H1 (cell line): ENCODE measurements around the gene RNU4-1. TPM values are rescaled to one million over a fixed set of nuclear protein-coding genes. Genes with fewer than 3 reads are reported as not detected.

Experiments used
- CTCF ChIA-PET: fragments of 300-600 bp; sonication (Branson Sonifier 250); formaldehyde crosslinking; loops from one replicate; lab custom pipeline; 2021; ENCODE audit not compliant: partially characterized antibody; lab: Charles Lee
- POLR2A ChIA-PET: fragments of 300-600 bp; sonication (Branson Sonifier 250); formaldehyde crosslinking; loops from one replicate; lab custom pipeline; 2021; ENCODE audit warnings: inconsistent platforms; ENCODE audit not compliant: partially characterized antibody; lab: Charles Lee
- DNase-seq, 2 experiments: peaks; one replicate each; pipeline versions ENCODE4 v3.0.0 to v3.0.0-alpha.2; 2010 to 2022; ENCODE audit warnings: low spot score in 2 of 2, low read depth in 1 of 2, mixed read lengths in 1 of 2
- FAIRE-seq: peaks from 2 replicates; lab custom pipeline; 2011; peaks lifted over from hg19 to GRCh38; lab: Jason Lieb, UNC
- H2AFZ ChIP-seq: 2 replicates; pipeline ENCODE4 v1.8.1; 2012; ENCODE audit warnings: low read length, inconsistent platforms
- H2AK5ac ChIP-seq: 2 replicates; pipeline ENCODE4 v1.6.1; 2013; ENCODE audit warnings: low read depth, low read length
- H2BK120ac ChIP-seq: replicated peaks from 2 replicates; pipeline ENCODE3; 2013; ENCODE audit warnings: low read depth, low read length, inconsistent platforms
- H2BK12ac ChIP-seq: 2 replicates; pipeline ENCODE4 v1.6.1; 2013; ENCODE audit warnings: low read depth, low read length
- H2BK15ac ChIP-seq: 2 replicates; pipeline ENCODE4 v1.6.1; 2013; ENCODE audit warnings: low read length
- H2BK20ac ChIP-seq: 2 replicates; pipeline ENCODE4 v1.6.1; 2013; ENCODE audit warnings: low read length
- H2BK5ac ChIP-seq: 2 replicates; pipeline ENCODE4 v1.6.1; 2013; ENCODE audit warnings: low read depth, low read length
- H3K14ac ChIP-seq: 2 replicates; pipeline ENCODE4 v1.6.1; 2013; ENCODE audit warnings: inconsistent platforms; ENCODE audit not compliant: insufficient read length
- H3K18ac ChIP-seq: 2 replicates; pipeline ENCODE4 v1.6.1; 2013; ENCODE audit warnings: low read length; ENCODE audit errors: extremely low read depth
- H3K23ac ChIP-seq: 2 replicates; pipeline ENCODE4 v1.6.1; 2013; ENCODE audit warnings: inconsistent platforms; ENCODE audit not compliant: insufficient read length
- H3K23me2 ChIP-seq: 2 replicates; pipeline ENCODE4 v1.6.1; 2013; ENCODE audit warnings: low read depth, low read length
- H3K27ac ChIP-seq: 2 replicates; pipeline ENCODE4 v1.6.1; 2011; ENCODE audit warnings: low read depth, low read length, inconsistent platforms
- H3K27me3 ChIP-seq, 4 experiments: replicated peaks in 1 of 4; 1 replicate in 1 of 4; 2 replicates in 3 of 4; pipeline versions ENCODE4 v1.6.1 to v1.8.1; 2011 to 2013; ENCODE audit warnings: low read length in 3 of 4, mild to moderate bottlenecking in 3 of 4, inconsistent platforms in 2 of 4, mixed read lengths in 2 of 4, moderate library complexity in 1 of 4; ENCODE audit not compliant: control insufficient read depth in 3 of 4, insufficient read depth in 3 of 4; ENCODE audit errors: extremely low read depth in 1 of 4
- H3K36me3 ChIP-seq, 4 experiments: 2 replicates each; pipeline versions ENCODE4 v1.6.1 to v1.8.1; 2011 to 2013; ENCODE audit warnings: mild to moderate bottlenecking in 4 of 4, low read length in 3 of 4, moderate library complexity in 2 of 4, control low read depth in 1 of 4, inconsistent platforms in 1 of 4; ENCODE audit not compliant: insufficient read depth in 4 of 4, control insufficient read depth in 2 of 4
- H3K4ac ChIP-seq: replicated peaks from 2 replicates; pipeline ENCODE3; 2013; ENCODE audit warnings: low read length, low read depth, mixed read lengths, inconsistent platforms; ENCODE audit not compliant: insufficient read length
- H3K4me1 ChIP-seq, 4 experiments: replicated peaks in 1 of 4; 1 replicate in 1 of 4; 2 replicates in 3 of 4; pipeline versions ENCODE4 v1.6.1 to v1.8.1; 2011 to 2013; ENCODE audit warnings: low read length in 3 of 4, inconsistent platforms in 2 of 4, mixed read lengths in 1 of 4; ENCODE audit not compliant: insufficient read depth in 4 of 4, control insufficient read depth in 3 of 4
- H3K4me2 ChIP-seq, 2 experiments: 2 replicates each; pipeline versions ENCODE4 v1.6.1 to v1.8.1; 2011 to 2013; ENCODE audit warnings: low read depth in 2 of 2, low read length in 2 of 2, control low read depth in 1 of 2, inconsistent platforms in 1 of 2, mild to moderate bottlenecking in 1 of 2; ENCODE audit not compliant: insufficient read depth in 1 of 2
- H3K4me3 ChIP-seq, 4 experiments: fragments of 200-600, 300-600 bp in 1 of 4; sonication (generic), shearing (Covaris generic), sonication (Bioruptor Twin) in 1 of 4; 2 replicates each; pipeline versions ENCODE4 v1.5.1 to v1.8.1; 2011 to 2016; ENCODE audit warnings: low read length in 4 of 4, low read depth in 3 of 4, control low read depth in 2 of 4, inconsistent platforms in 2 of 4, mild to moderate bottlenecking in 2 of 4, mixed read lengths in 1 of 4, moderate library complexity in 1 of 4; ENCODE audit not compliant: insufficient read depth in 2 of 4; ENCODE audit errors: extremely low read depth in 1 of 4
- H3K56ac ChIP-seq: replicated peaks from 2 replicates; pipeline ENCODE3; 2013; ENCODE audit warnings: low read depth, mild to moderate bottlenecking, mixed read lengths, low read length, inconsistent platforms; ENCODE audit not compliant: insufficient read length
- H3K79me1 ChIP-seq: 2 replicates; pipeline ENCODE4 v1.6.1; 2013; ENCODE audit warnings: low read depth, low read length, control low read depth
- H3K79me2 ChIP-seq, 2 experiments: 2 replicates each; pipeline versions ENCODE4 v1.6.1 to v1.8.1; 2012 to 2013; ENCODE audit warnings: low read length in 2 of 2, mild to moderate bottlenecking in 2 of 2, inconsistent platforms in 1 of 2; ENCODE audit not compliant: insufficient read depth in 2 of 2, control insufficient read depth in 1 of 2
- H3K9ac ChIP-seq, 4 experiments: replicated peaks in 1 of 4; 1 replicate in 1 of 4; 2 replicates in 3 of 4; pipeline versions ENCODE4 v1.6.1 to v1.8.1; 2011 to 2013; ENCODE audit warnings: low read depth in 3 of 4, low read length in 3 of 4, control low read depth in 2 of 4, mild to moderate bottlenecking in 2 of 4, moderate library complexity in 2 of 4, inconsistent platforms in 1 of 4; ENCODE audit errors: extremely low read depth in 1 of 4
- H3K9me3 ChIP-seq, 2 experiments: 2 replicates each; pipeline versions ENCODE4 v1.6.1 to v1.8.1; 2012 to 2013; ENCODE audit warnings: mild to moderate bottlenecking in 2 of 2, moderate library complexity in 2 of 2, control low read depth in 1 of 2, inconsistent platforms in 1 of 2, low read depth in 1 of 2, low read length in 1 of 2, mixed read lengths in 1 of 2; ENCODE audit not compliant: insufficient read depth in 2 of 2
- H4K20me1 ChIP-seq, 2 experiments: replicated peaks in 1 of 2; 2 replicates each; pipeline versions ENCODE3 to v1.8.1; 2011 to 2013; ENCODE audit warnings: inconsistent platforms in 2 of 2, low read length in 2 of 2, mild to moderate bottlenecking in 1 of 2; ENCODE audit not compliant: insufficient read depth in 2 of 2, control insufficient read depth in 1 of 2
- H4K5ac ChIP-seq: 2 replicates; pipeline ENCODE4 v1.6.1; 2013; ENCODE audit warnings: low read length, low read depth, mixed read lengths, inconsistent platforms; ENCODE audit not compliant: insufficient read length
- H4K8ac ChIP-seq: 2 replicates; pipeline ENCODE4 v1.8.0; 2013; ENCODE audit warnings: mild to moderate bottlenecking, moderate library complexity, low read length, inconsistent platforms; ENCODE audit not compliant: insufficient read depth; ENCODE audit errors: extremely low read depth
- H4K91ac ChIP-seq: replicated peaks from 2 replicates; pipeline ENCODE3; 2013; ENCODE audit warnings: low read length, mixed read lengths, inconsistent platforms; ENCODE audit not compliant: insufficient read length
- ASH2L ChIP-seq: fragments of 200-600, 300-600 bp; sonication (generic); IDR thresholded peaks from one replicate; pipeline ENCODE4 v1.7.1; 2017; ENCODE audit warnings: low read length
- BRCA1 ChIP-seq: IDR thresholded peaks from 2 replicates; pipeline ENCODE4 v1.6.1; 2012; ENCODE audit warnings: low read depth, low read length, improper control_type of control experiment
- CTCF ChIP-seq, 3 experiments: IDR thresholded peaks; 1 replicate in 2 of 3; 2 replicates in 1 of 3; pipeline versions ENCODE4 v1.5.1 to v1.6.1; 2011; ENCODE audit warnings: low read length in 3 of 3, mild to moderate bottlenecking in 3 of 3, inconsistent platforms in 2 of 3, low read depth in 1 of 3, moderate library complexity in 1 of 3; ENCODE audit not compliant: insufficient read depth in 1 of 3; ENCODE audit errors: control extremely low read depth in 1 of 3
- HDAC6 ChIP-seq: IDR thresholded peaks from one replicate; pipeline ENCODE4 v1.7.1; 2012; ENCODE audit warnings: low read depth, mild to moderate bottlenecking, inconsistent platforms, low read length, moderate library complexity
- JUND ChIP-seq: IDR thresholded peaks from 2 replicates; pipeline ENCODE4 v1.6.1; 2011; ENCODE audit warnings: mild to moderate bottlenecking, improper control_type of control experiment, low read length
- KDM1A ChIP-seq: fragments of 200-600, 300-600 bp; sonication (generic); IDR thresholded peaks from 2 replicates; pipeline ENCODE4 v1.7.1; 2016; ENCODE audit warnings: mild to moderate bottlenecking, low read length, borderline replicate concordance
- KDM4A ChIP-seq: IDR thresholded peaks from one replicate; pipeline ENCODE4 v1.7.1; 2012; ENCODE audit warnings: low read depth, mild to moderate bottlenecking, moderate library complexity, low read length, inconsistent platforms; ENCODE audit not compliant: severe bottlenecking
- RXRA ChIP-seq: IDR thresholded peaks from 2 replicates; pipeline ENCODE4 v1.6.1; 2011; ENCODE audit warnings: low read depth, mild to moderate bottlenecking, low read length, moderate library complexity; ENCODE audit not compliant: insufficient read depth
- SIN3A ChIP-seq, 2 experiments: IDR thresholded peaks in 1 of 2; conservative IDR thresholded peaks in 1 of 2; 2 replicates each; pipeline ENCODE4 v1.6.1; 2011 to 2012; ENCODE audit warnings: low read length in 2 of 2, improper control_type of control experiment in 1 of 2, low read depth in 1 of 2, mild to moderate bottlenecking in 1 of 2
- SIRT6 ChIP-seq: IDR thresholded peaks from one replicate; pipeline ENCODE4 v1.7.1; 2012; ENCODE audit warnings: low read length, inconsistent platforms
- SUZ12 ChIP-seq: fragments of 200-600 bp; sonication (generic); IDR thresholded peaks from 2 replicates; pipeline ENCODE4 v1.6.1; 2012; ENCODE audit warnings: mild to moderate bottlenecking, inconsistent platforms, low read length, moderate library complexity, mixed read lengths
- TEAD4 ChIP-seq: IDR thresholded peaks from 2 replicates; pipeline ENCODE4 v1.6.1; 2012; ENCODE audit warnings: low read depth, low read length, inconsistent platforms, mixed read lengths
- WGBS, 2 experiments: shearing (Covaris generic) in 1 of 2; methylation state at CpG; one replicate each; pipeline versions ENCODE4 v1.1.6 to v1.1.7; 2013 to 2015; ENCODE audit warnings: low lambda C conversion rate in 2 of 2, mixed read lengths in 2 of 2, inconsistent platforms in 1 of 2, low coverage in 1 of 2, missing lambda C conversion rate in 1 of 2; ENCODE audit not compliant: insufficient replicate concordance in 2 of 2, insufficient coverage in 1 of 2, insufficient read length in 1 of 2; ENCODE audit errors: extremely low coverage in 1 of 2, missing lambda C conversion rate in 1 of 2; 5-methylcytosine and 5-hydroxymethylcytosine counted together
- polyA plus RNA-seq, 7 experiments: library from polyadenylated mRNA; depleted of rRNA in 3 of 7; stranded (reverse) in 5 of 7; unstranded in 2 of 7; fragments of >200 nt in 5 of 7; fragments of 200-250 nt in 2 of 7; gene quantifications; 1 replicate in 5 of 7; 2 replicates in 1 of 7; 4 replicates in 1 of 7; pipeline versions ENCODE4 v1.2.1 to v1.2.3, GENCODE V29; 2011 to 2013; ENCODE audit warnings: missing spikeins in 2 of 7, mixed read lengths in 2 of 7
- total RNA-seq: library from RNA; stranded (reverse); fragmentation: NEBNext Ultra II Directional; extraction: Animal tissue kit (Norgen Biotek cat#: 25700); gene quantifications from 2 replicates; pipeline ENCODE4 v1.2.1, GENCODE V29; 2021

Gene RNU4-1
- total and polyA plus RNA-seq, 2 of the 8 experiments (the other 6 are each of a cell fraction or from before 2014, with no cell fraction given), result under 0.01 to 1,424 TPM

GRCh38 chr12:120328228-120328627 lies 35.2 kb upstream of the RNU4-1 start:
- no peaks in the 10 kb centered on the region for H4K20me1 ChIP-seq
- no peak overlapping the region for H2AFZ ChIP-seq
- H4K8ac ChIP-seq, result no peak overlapping the region; the same call in 1 of the 2 replicates
- WGBS, 2 experiments, result 91% methylated on average over 4 of the region's 4 CpGs; no CpG with 5 or more reads in 1 of the 2 experiments
- H3K79me2 ChIP-seq, result no peaks in the 10 kb centered on the region
- H2BK120ac ChIP-seq, result no peak overlapping the region
- FAIRE-seq (no peak), DNase-seq (no peak)
- H3K9me3 ChIP-seq, result no peaks in the 10 kb centered on the region
- no peak overlapping the region for H3K4me2 ChIP-seq
- no peak overlapping the region for H2BK5ac ChIP-seq
- H3K9ac ChIP-seq, result no peak overlapping the region
- H3K18ac ChIP-seq, result no peak overlapping the region
- no peak overlapping the region for H2BK15ac ChIP-seq
- no peak overlapping the region for H2AK5ac ChIP-seq
- no peak overlapping the region for H3K23ac ChIP-seq
- H2BK12ac ChIP-seq, result no peak overlapping the region
- H3K27me3 ChIP-seq, result no peaks in the 10 kb centered on the region
- H3K27ac ChIP-seq, result no peak overlapping the region
- H3K36me3 ChIP-seq, result no peaks in the 10 kb centered on the region
- peaks cover 2% of the 10 kb centered on the region; the same call in 1 of the 2 replicates for H3K23me2 ChIP-seq
- H3K4me1 ChIP-seq, result peaks cover 0 to 1% (median 0%) of the 10 kb centered on the region in 4 experiments; a peak in 1 of 7 replicates
- H4K5ac ChIP-seq, result no peak overlapping the region
- H3K56ac ChIP-seq, result no peak overlapping the region
- ChIA-PET POLR2A (interaction anchor here (1.7 kb wide), 1 partner anchor 13 kb away, joined by 5 read pairs; no protein-coding TSS in a partner anchor), CTCF (interaction anchor here (1.0 to 6.6 kb wide), 5 partner anchors 12 to 169 kb away, joined by 3 to 61 read pairs (median 4); no protein-coding TSS in a partner anchor)
- no peak overlapping the region for H3K14ac ChIP-seq
- H2BK20ac ChIP-seq, result no peak overlapping the region
- no peak overlapping the region for H3K4ac ChIP-seq
- H4K91ac ChIP-seq, result no peak overlapping the region
- no peak overlapping the region for H3K4me3 ChIP-seq
- H3K79me1 ChIP-seq, result no peaks in the 10 kb centered on the region
- TF ChIP-seq ASH2L (no peak), HDAC6 (no peak), SUZ12 (no peak), KDM1A (no peak), SIRT6 (no peak), KDM4A (no peak), RXRA (no peak), TEAD4 (no peak), BRCA1 (no peak), SIN3A (conservative IDR thresholded peaks at IDR 0.05 in 1 of 2, IDR thresholded peaks at IDR 0.05 in 1 of 2; ENCODE audit: low read depth in 1 of 2, low read length in 2 of 2) (no peak), JUND (no peak), CTCF (IDR thresholded peaks at IDR 0.05; ENCODE audit: control extremely low read depth in 1 of 3, insufficient read depth in 1 of 3, low read depth in 1 of 3, low read length in 3 of 3) (no peak)
